HEK293 (cell line): ENCODE data around the gene C1QTNF4.

Source experiments
- CTCF ChIP-seq: fragments of 450-650 bp; formaldehyde crosslinking; IDR thresholded peaks from 2 replicates; pipeline ENCODE4 v1.5.1; 2016; ENCODE audit warnings: missing biosample characterization, missing genetic modification characterization
- GFI1B ChIP-seq: fragments of 450-650 bp; formaldehyde crosslinking; IDR thresholded peaks from 2 replicates; pipeline ENCODE4 v1.5.1; 2016; ENCODE audit warnings: missing biosample characterization, missing genetic modification characterization
- HOXC10 ChIP-seq: sonication (generic); formaldehyde crosslinking; IDR thresholded peaks from 2 replicates; pipeline ENCODE4 v1.8.1; 2023; ENCODE audit warnings: mild to moderate bottlenecking, missing genetic modification reagents
- INSM2 ChIP-seq: fragments of 450-650 bp; formaldehyde crosslinking; IDR thresholded peaks from 2 replicates; pipeline ENCODE4 v1.5.1; 2016; ENCODE audit warnings: missing biosample characterization, missing genetic modification characterization
- KLF8 ChIP-seq: fragments of 450-650 bp; formaldehyde crosslinking; IDR thresholded peaks from 2 replicates; pipeline ENCODE4 v1.5.1; 2016; ENCODE audit warnings: missing biosample characterization, missing genetic modification characterization
- OSR2 ChIP-seq: fragments of 450-650 bp; formaldehyde crosslinking; IDR thresholded peaks from 2 replicates; pipeline ENCODE4 v1.5.1; 2016; ENCODE audit warnings: missing biosample characterization, missing genetic modification characterization
- REST ChIP-seq: fragments of 450-650 bp; formaldehyde crosslinking; IDR thresholded peaks from 2 replicates; pipeline ENCODE4 v1.5.1; 2016; ENCODE audit warnings: missing biosample characterization, missing genetic modification characterization
- SP2 ChIP-seq: fragments of 450-650 bp; formaldehyde crosslinking; IDR thresholded peaks from 2 replicates; pipeline ENCODE4 v1.5.1; 2016; ENCODE audit warnings: missing biosample characterization, missing genetic modification characterization
- TCF7L2 ChIP-seq: IDR thresholded peaks from 2 replicates; pipeline ENCODE4 v1.6.1; 2011; ENCODE audit warnings: low read depth, mild to moderate bottlenecking, inconsistent platforms, low read length, moderate library complexity, borderline replicate concordance
- ZBTB7A ChIP-seq: fragments of 450-650 bp; formaldehyde crosslinking; IDR thresholded peaks from 2 replicates; pipeline ENCODE4 v1.5.1; 2016; ENCODE audit warnings: low read depth, missing biosample characterization, missing genetic modification characterization
- ZNF10 ChIP-seq: fragments of 450-650 bp; formaldehyde crosslinking; IDR thresholded peaks from 2 replicates; pipeline ENCODE4 v1.5.1; 2017; ENCODE audit warnings: missing biosample characterization, missing genetic modification characterization
- ZNF112 ChIP-seq: fragments of 450-650 bp; formaldehyde crosslinking; IDR thresholded peaks from 2 replicates; pipeline ENCODE4 v1.5.0; 2017; ENCODE audit warnings: missing biosample characterization, missing genetic modification characterization
- ZNF133 ChIP-seq: fragments of 450-650 bp; formaldehyde crosslinking; IDR thresholded peaks from 2 replicates; pipeline ENCODE4 v1.5.1; 2016; ENCODE audit warnings: missing biosample characterization, missing genetic modification characterization
- ZNF146 ChIP-seq: fragments of 450-650 bp; formaldehyde crosslinking; IDR thresholded peaks from 2 replicates; pipeline ENCODE4 v1.5.1; 2016; ENCODE audit warnings: missing biosample characterization, missing genetic modification characterization
- ZNF155 ChIP-seq: fragments of 450-650 bp; formaldehyde crosslinking; IDR thresholded peaks from 2 replicates; pipeline ENCODE4 v1.5.1; 2016; ENCODE audit warnings: missing biosample characterization, missing genetic modification characterization
- ZNF2 ChIP-seq: fragments of 450-650 bp; formaldehyde crosslinking; IDR thresholded peaks from 2 replicates; pipeline ENCODE4 v1.5.1; 2016; ENCODE audit warnings: missing biosample characterization, missing genetic modification characterization
- ZNF202 ChIP-seq: fragments of 450-650 bp; formaldehyde crosslinking; IDR thresholded peaks from 2 replicates; pipeline ENCODE4 v1.5.1; 2016; ENCODE audit warnings: missing biosample characterization, missing genetic modification characterization, borderline replicate concordance
- ZNF24 ChIP-seq: fragments of 450-650 bp; formaldehyde crosslinking; IDR thresholded peaks from 2 replicates; pipeline ENCODE4 v1.5.1; 2016; ENCODE audit warnings: missing biosample characterization, missing genetic modification characterization
- ZNF280D ChIP-seq: fragments of 450-650 bp; formaldehyde crosslinking; IDR thresholded peaks from 2 replicates; pipeline ENCODE4 v1.5.1; 2016; ENCODE audit warnings: missing biosample characterization, missing genetic modification characterization
- ZNF354C ChIP-seq: fragments of 450-650 bp; formaldehyde crosslinking; IDR thresholded peaks from 2 replicates; pipeline ENCODE4 v1.5.1; 2016; ENCODE audit warnings: missing biosample characterization, missing genetic modification characterization, low read depth, borderline replicate concordance
- ZNF391 ChIP-seq: fragments of 450-650 bp; formaldehyde crosslinking; IDR thresholded peaks from 2 replicates; pipeline ENCODE4 v1.5.1; 2016; ENCODE audit warnings: low read depth, missing biosample characterization, missing genetic modification characterization, borderline replicate concordance
- ZNF416 ChIP-seq: fragments of 450-650 bp; formaldehyde crosslinking; IDR thresholded peaks from 2 replicates; pipeline ENCODE4 v1.5.1; 2016; ENCODE audit warnings: missing biosample characterization, missing genetic modification characterization
- ZNF510 ChIP-seq: fragments of 450-650 bp; formaldehyde crosslinking; IDR thresholded peaks from 2 replicates; pipeline ENCODE4 v1.5.1; 2018; ENCODE audit warnings: mild to moderate bottlenecking, missing genetic modification characterization, missing biosample characterization; ENCODE audit not compliant: insufficient replicate concordance
- ZNF658 ChIP-seq: fragments of 450-650 bp; formaldehyde crosslinking; IDR thresholded peaks from 2 replicates; pipeline ENCODE4; 2016; ENCODE audit warnings: missing biosample characterization, missing genetic modification characterization
- ZNF660 ChIP-seq: fragments of 450-650 bp; IDR thresholded peaks from 2 replicates; pipeline ENCODE4 v1.5.1; 2018; ENCODE audit warnings: missing biosample characterization, mild to moderate bottlenecking, missing genetic modification characterization
- ZNF677 ChIP-seq: fragments of 450-650 bp; IDR thresholded peaks from 2 replicates; pipeline ENCODE4 v1.5.0; 2018; ENCODE audit warnings: missing biosample characterization, mild to moderate bottlenecking, missing genetic modification characterization, moderate library complexity
- ZNF76 ChIP-seq: fragments of 450-650 bp; formaldehyde crosslinking; IDR thresholded peaks from 2 replicates; pipeline ENCODE4; 2016; ENCODE audit warnings: low read depth, missing biosample characterization, missing genetic modification characterization, borderline replicate concordance
- ZNF792 ChIP-seq: fragments of 450-650 bp; formaldehyde crosslinking; IDR thresholded peaks from 2 replicates; pipeline ENCODE4 v1.5.1; 2016; ENCODE audit warnings: missing biosample characterization, missing genetic modification characterization
- ZNF830 ChIP-seq: fragments of 450-650 bp; IDR thresholded peaks from 2 replicates; pipeline ENCODE4 v1.5.0; 2018; ENCODE audit warnings: missing biosample characterization, missing genetic modification characterization, low read depth, mild to moderate bottlenecking, moderate library complexity
- ZXDB ChIP-seq: fragments of 450-650 bp; formaldehyde crosslinking; IDR thresholded peaks from 2 replicates; pipeline ENCODE4 v1.5.1; 2016; ENCODE audit warnings: missing biosample characterization, missing genetic modification characterization

Gene C1QTNF4

GRCh38 chr11:47578524-47579494 is 15.4 kb downstream of the C1QTNF4 start, which contains the start of the genes KBTBD4 and NDUFS3 (continued):
- peak; percentile 28 for TF ChIP-seq CTCF (tag by site-specific recombination)
- peak; percentile 72 for TF ChIP-seq GFI1B (tag by site-specific recombination)
- TF ChIP-seq ZNF146 (tag by site-specific recombination), result peak; percentile 76
- peak; percentile 59; the same call in 1 of the 2 replicates for TF ChIP-seq REST
- TF ChIP-seq INSM2 (tag by site-specific recombination), result peak; percentile 97
- TF ChIP-seq ZNF133 (tag by site-specific recombination), result no peak; the same call in 1 of the 2 replicates
- TF ChIP-seq ZNF354C (tag by site-specific recombination), result no peak
- peak; percentile 99 for TF ChIP-seq ZXDB
- TF ChIP-seq ZBTB7A (tag by site-specific recombination), result peak; percentile 92
- no peak for TF ChIP-seq ZNF677 (tag by site-specific recombination)
- TF ChIP-seq ZNF76 (tag by site-specific recombination), result peak; percentile 92
- TF ChIP-seq ZNF510 (tag by site-specific recombination), result no peak
- TF ChIP-seq ZNF391 (tag by site-specific recombination), result peak; percentile 100
- TF ChIP-seq ZNF830 (tag by site-specific recombination), result no peak
- TF ChIP-seq ZNF155 (tag by site-specific recombination), result no peak; the same call in 1 of the 2 replicates
- no peak for TF ChIP-seq ZNF202
- TF ChIP-seq ZNF10 (tag by site-specific recombination), result peak; percentile 80; the same call in 1 of the 2 replicates
- TF ChIP-seq ZNF792, result 0 out of 2 replicates have a peak, but pooled peaks have one; percentile 79
- peak; percentile 84; the same call in 1 of the 2 replicates for TF ChIP-seq ZNF280D
- 0 out of 2 replicates have a peak, but pooled peaks have one; percentile 39 for TF ChIP-seq OSR2 (tag by site-specific recombination)
- peak; percentile 99 for TF ChIP-seq KLF8
- peak; percentile 94 for TF ChIP-seq SP2 (tag by site-specific recombination)
- peak; percentile 92; the same call in 1 of the 2 replicates for TF ChIP-seq HOXC10 (CRISPR knock-in tag)
- TF ChIP-seq ZNF416, result no peak
- TF ChIP-seq ZNF112, result no peak
- peak; percentile 99 for TF ChIP-seq ZNF2 (tag by site-specific recombination)
- peak; percentile 89 for TF ChIP-seq ZNF660
- TF ChIP-seq ZNF658 (tag by site-specific recombination), result no peak
- TF ChIP-seq ZNF24 (tag by site-specific recombination), result peak; percentile 98
- no peak; the same call in 1 of the 2 replicates for TF ChIP-seq TCF7L2
